SK-N-SH (cell line): Measurements from ENCODE around the gene PARVB. TPM values are rescaled to one million over a fixed set of nuclear protein-coding genes. Genes with fewer than 3 reads are reported as not detected.

Experiments
- CTCF ChIA-PET: fragments of 300-600, 350-600 bp; formaldehyde crosslinking; extraction: SDS; loops from one replicate; lab custom pipeline; 2021; lab: Yijun Ruan, JAX
- POLR2A ChIA-PET: fragments of 350-600 bp; sonication (Branson Sonifier 250); formaldehyde crosslinking; extraction: SDS; loops from one replicate; lab custom pipeline; 2020; ENCODE audit warnings: antibody characterized with exemption, inconsistent platforms; lab: Yijun Ruan, JAX
- DNase-seq: peaks from one replicate; pipeline ENCODE4 v3.0.0; 2012
- H2AFZ ChIP-seq: fragments of 200-600 bp; sonication (generic); 2 replicates; pipeline ENCODE4 v1.8.1; 2016; ENCODE audit warnings: antibody characterized with exemption, mild to moderate bottlenecking, low read depth
- H3F3A ChIP-seq: fragments of 200-600 bp; sonication (generic); replicated peaks from 2 replicates; pipeline ENCODE3; 2016; ENCODE audit warnings: antibody characterized with exemption, mild to moderate bottlenecking; ENCODE audit not compliant: insufficient read depth
- H3K27ac ChIP-seq, 2 experiments: fragments of 200-500 bp in 1 of 2; fragments of 200-600 bp in 1 of 2; sonication (Bioruptor generic) in 1 of 2; sonication (generic), shearing (Covaris generic) in 1 of 2; 2 replicates each; pipeline versions ENCODE4 v1.5.1 to v1.6.1; 2014 to 2016; ENCODE audit warnings: low read depth in 2 of 2, inconsistent platforms in 1 of 2, low read length in 1 of 2, mild to moderate bottlenecking in 1 of 2, mixed read lengths in 1 of 2
- H3K27me3 ChIP-seq: fragments of 200-600 bp; sonication (generic), shearing (Covaris generic); 2 replicates; pipeline ENCODE4 v1.6.1; 2016; ENCODE audit warnings: mixed run types; ENCODE audit not compliant: insufficient read depth
- H3K36me3 ChIP-seq, 2 experiments: fragments of 200-500 bp in 1 of 2; fragments of 200-600 bp in 1 of 2; sonication (Bioruptor generic) in 1 of 2; sonication (generic) in 1 of 2; replicated peaks in 1 of 2; 2 replicates each; pipeline versions ENCODE3 to v1.5.1; 2014 to 2016; ENCODE audit warnings: low read length in 1 of 2, mild to moderate bottlenecking in 1 of 2; ENCODE audit not compliant: insufficient read depth in 2 of 2, control insufficient read depth in 1 of 2
- H3K4me1 ChIP-seq, 2 experiments: fragments of 200-500 bp in 1 of 2; fragments of 200-600 bp in 1 of 2; sonication (Bioruptor generic) in 1 of 2; sonication (generic), shearing (Covaris generic) in 1 of 2; 2 replicates each; pipeline versions ENCODE4 v1.5.1 to v1.6.1; 2014 to 2016; ENCODE audit warnings: low read depth in 1 of 2, low read length in 1 of 2, mixed run types in 1 of 2; ENCODE audit not compliant: insufficient read depth in 2 of 2, control insufficient read depth in 1 of 2
- H3K4me2 ChIP-seq: fragments of 200-600 bp; sonication (generic), shearing (Covaris generic); 2 replicates; pipeline ENCODE4 v1.6.1; 2017; ENCODE audit warnings: mixed run types
- H3K4me3 ChIP-seq, 2 experiments: fragments of 200-500 bp in 1 of 2; fragments of 200-600 bp in 1 of 2; sonication (Bioruptor generic) in 1 of 2; sonication (generic), shearing (Covaris generic) in 1 of 2; 2 replicates each; pipeline versions ENCODE4 v1.5.1 to v1.8.1; 2014 to 2016; ENCODE audit warnings: low read depth in 2 of 2, inconsistent platforms in 1 of 2, low read length in 1 of 2, mild to moderate bottlenecking in 1 of 2, mixed read lengths in 1 of 2, moderate library complexity in 1 of 2
- H3K79me2 ChIP-seq: fragments of 200-600 bp; sonication (generic); 2 replicates; pipeline ENCODE4 v1.8.1; 2017; ENCODE audit warnings: mild to moderate bottlenecking; ENCODE audit not compliant: insufficient read depth
- H3K9ac ChIP-seq: fragments of 200-600 bp; sonication (generic); 2 replicates; pipeline ENCODE4 v1.6.1; 2017; ENCODE audit warnings: mixed run types
- H3K9me2 ChIP-seq: fragments of 200-600 bp; sonication (generic); 2 replicates; pipeline ENCODE4 v1.6.1; 2017; ENCODE audit warnings: mixed run types
- H3K9me3 ChIP-seq: fragments of 200-600 bp; sonication (generic); 2 replicates; pipeline ENCODE4 v1.6.1; 2017; ENCODE audit warnings: mixed run types, mild to moderate bottlenecking, moderate library complexity
- H4K20me1 ChIP-seq: fragments of 200-600 bp; sonication (generic); 2 replicates; pipeline ENCODE4 v1.6.1; 2017; ENCODE audit warnings: mild to moderate bottlenecking, mixed run types; ENCODE audit not compliant: insufficient read depth
- EZH2phosphoT487 ChIP-seq: fragments of 200-600 bp; sonication (generic); IDR thresholded peaks from 2 replicates; pipeline ENCODE4 v1.6.1; 2017; ENCODE audit warnings: low read depth, mixed run types, mild to moderate bottlenecking, antibody characterized with exemption, moderate library complexity, borderline replicate concordance
- FOXM1 ChIP-seq: IDR thresholded peaks from 2 replicates; pipeline ENCODE4 v1.4.0; 2012; ENCODE audit warnings: low read depth, mild to moderate bottlenecking
- MXI1 ChIP-seq: IDR thresholded peaks from 2 replicates; pipeline ENCODE4 v1.6.1; 2012; ENCODE audit warnings: mild to moderate bottlenecking, low read depth, low read length, improper control_type of control experiment
- RCOR1 ChIP-seq: fragments of 150-350 bp; IDR thresholded peaks from 2 replicates; pipeline ENCODE4 v1.6.1; 2017; ENCODE audit warnings: antibody characterized with exemption, low read length
- REST ChIP-seq: IDR thresholded peaks from 2 replicates; pipeline ENCODE4 v1.6.1; 2012; ENCODE audit warnings: mild to moderate bottlenecking, low read depth, low read length, moderate library complexity
- SIN3A ChIP-seq: IDR thresholded peaks from 2 replicates; pipeline ENCODE4 v1.6.1; 2012; ENCODE audit warnings: low read depth, mild to moderate bottlenecking, low read length, moderate library complexity, borderline replicate concordance
- TCF12 ChIP-seq: IDR thresholded peaks from 2 replicates; pipeline ENCODE4 v1.4.0; 2012
- YY1 ChIP-seq: IDR thresholded peaks from 2 replicates; pipeline ENCODE4 v1.4.0; 2012; ENCODE audit warnings: low read depth, mild to moderate bottlenecking
- WGBS: methylation state at CpG from one replicate; pipeline ENCODE4 v1.1.6; 2017; ENCODE audit warnings: low lambda C conversion rate; 5-methylcytosine and 5-hydroxymethylcytosine counted together
- polyA plus RNA-seq, 3 experiments: library from polyadenylated mRNA; depleted of rRNA; stranded (reverse); fragments of >200 nt; gene quantifications; 2 replicates each; pipeline ENCODE4 v1.2.3, GENCODE V29; 2012
- TF ChIP-seq, protein P1 (sequence below): fragments of 150-350 bp; IDR thresholded peaks from 2 replicates; pipeline ENCODE4 v1.6.1; 2017; ENCODE audit warnings: antibody characterized with exemption, low read length, low read depth, borderline replicate concordance
- TF ChIP-seq, protein P2 (sequence below): fragments of 200-600 bp; sonication (generic); IDR thresholded peaks from 2 replicates; pipeline ENCODE4 v1.6.1; 2017; ENCODE audit warnings: antibody characterized with exemption, mild to moderate bottlenecking, moderate library complexity
- TF ChIP-seq, protein P3 (sequence below): IDR thresholded peaks from 2 replicates; pipeline ENCODE4 v1.4.0; 2012; ENCODE audit warnings: low read depth, borderline replicate concordance

PARVB gene
- polyA plus RNA-seq, 1 of the 3 experiments (the other 2 are of a cell fraction) = 87.8 TPM

DNA sequence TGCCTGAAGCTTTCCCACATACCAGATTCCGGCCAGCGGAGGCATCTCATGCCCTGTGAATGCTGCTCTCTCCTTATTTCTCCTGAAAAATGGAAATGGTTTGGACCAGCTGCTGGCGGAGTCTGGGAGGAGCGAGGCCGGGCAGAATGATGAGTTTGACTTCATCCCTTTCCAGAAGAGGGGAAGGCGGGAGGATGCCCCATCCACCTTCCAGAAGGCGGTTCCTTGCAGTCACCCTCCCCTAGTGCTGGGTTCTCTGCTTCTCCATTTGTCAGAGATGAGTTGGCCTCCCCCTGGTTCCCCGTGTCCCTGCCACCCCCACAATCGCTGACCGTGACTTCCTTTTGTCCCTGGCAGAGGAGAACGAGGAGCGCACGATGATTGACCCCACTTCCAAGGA is 75.6 kb downstream of the PARVB start:
- no peak for DNase-seq
- Histone ChIP-seq H3K4me3 (no peak overlapping the region), H3K9ac (no peak overlapping the region), H3K36me3 (no peaks in the 10 kb centered on the region), H3K9me3 (no peaks in the 10 kb centered on the region), H3K4me1 (no peaks in the 10 kb centered on the region), H3K27ac (no peak overlapping the region), H3K4me2 (no peak overlapping the region), H3K27me3 (no peaks in the 10 kb centered on the region), H4K20me1 (no peaks in the 10 kb centered on the region), H3K9me2 (no peaks in the 10 kb centered on the region), H3K79me2 (no peaks in the 10 kb centered on the region), H3F3A (no peaks in the 10 kb centered on the region), H2AFZ (no peak overlapping the region)
- POLR2A ChIA-PET = no interaction called here
- 96% methylated on average over 13 of the region's 13 CpGs for WGBS
- CTCF ChIA-PET = interaction anchor here (1.2 to 2.2 kb wide), 2 partner anchors 14 to 19 kb away, joined by 5 to 7 read pairs; no protein-coding TSS in a partner anchor
- no peak for TF ChIP-seq RCOR1
- no peak for TF ChIP-seq SIN3A
- TF ChIP-seq, protein P1, sequence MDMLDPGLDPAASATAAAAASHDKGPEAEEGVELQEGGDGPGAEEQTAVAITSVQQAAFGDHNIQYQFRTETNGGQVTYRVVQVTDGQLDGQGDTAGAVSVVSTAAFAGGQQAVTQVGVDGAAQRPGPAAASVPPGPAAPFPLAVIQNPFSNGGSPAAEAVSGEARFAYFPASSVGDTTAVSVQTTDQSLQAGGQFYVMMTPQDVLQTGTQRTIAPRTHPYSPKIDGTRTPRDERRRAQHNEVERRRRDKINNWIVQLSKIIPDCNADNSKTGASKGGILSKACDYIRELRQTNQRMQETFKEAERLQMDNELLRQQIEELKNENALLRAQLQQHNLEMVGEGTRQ = no peak
- TF ChIP-seq YY1 = no peak
- TF ChIP-seq, protein P2, sequence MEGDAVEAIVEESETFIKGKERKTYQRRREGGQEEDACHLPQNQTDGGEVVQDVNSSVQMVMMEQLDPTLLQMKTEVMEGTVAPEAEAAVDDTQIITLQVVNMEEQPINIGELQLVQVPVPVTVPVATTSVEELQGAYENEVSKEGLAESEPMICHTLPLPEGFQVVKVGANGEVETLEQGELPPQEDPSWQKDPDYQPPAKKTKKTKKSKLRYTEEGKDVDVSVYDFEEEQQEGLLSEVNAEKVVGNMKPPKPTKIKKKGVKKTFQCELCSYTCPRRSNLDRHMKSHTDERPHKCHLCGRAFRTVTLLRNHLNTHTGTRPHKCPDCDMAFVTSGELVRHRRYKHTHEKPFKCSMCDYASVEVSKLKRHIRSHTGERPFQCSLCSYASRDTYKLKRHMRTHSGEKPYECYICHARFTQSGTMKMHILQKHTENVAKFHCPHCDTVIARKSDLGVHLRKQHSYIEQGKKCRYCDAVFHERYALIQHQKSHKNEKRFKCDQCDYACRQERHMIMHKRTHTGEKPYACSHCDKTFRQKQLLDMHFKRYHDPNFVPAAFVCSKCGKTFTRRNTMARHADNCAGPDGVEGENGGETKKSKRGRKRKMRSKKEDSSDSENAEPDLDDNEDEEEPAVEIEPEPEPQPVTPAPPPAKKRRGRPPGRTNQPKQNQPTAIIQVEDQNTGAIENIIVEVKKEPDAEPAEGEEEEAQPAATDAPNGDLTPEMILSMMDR = no peak
- no peak for TF ChIP-seq REST
- no peak for TF ChIP-seq EZH2phosphoT487
- TF ChIP-seq, protein P3, sequence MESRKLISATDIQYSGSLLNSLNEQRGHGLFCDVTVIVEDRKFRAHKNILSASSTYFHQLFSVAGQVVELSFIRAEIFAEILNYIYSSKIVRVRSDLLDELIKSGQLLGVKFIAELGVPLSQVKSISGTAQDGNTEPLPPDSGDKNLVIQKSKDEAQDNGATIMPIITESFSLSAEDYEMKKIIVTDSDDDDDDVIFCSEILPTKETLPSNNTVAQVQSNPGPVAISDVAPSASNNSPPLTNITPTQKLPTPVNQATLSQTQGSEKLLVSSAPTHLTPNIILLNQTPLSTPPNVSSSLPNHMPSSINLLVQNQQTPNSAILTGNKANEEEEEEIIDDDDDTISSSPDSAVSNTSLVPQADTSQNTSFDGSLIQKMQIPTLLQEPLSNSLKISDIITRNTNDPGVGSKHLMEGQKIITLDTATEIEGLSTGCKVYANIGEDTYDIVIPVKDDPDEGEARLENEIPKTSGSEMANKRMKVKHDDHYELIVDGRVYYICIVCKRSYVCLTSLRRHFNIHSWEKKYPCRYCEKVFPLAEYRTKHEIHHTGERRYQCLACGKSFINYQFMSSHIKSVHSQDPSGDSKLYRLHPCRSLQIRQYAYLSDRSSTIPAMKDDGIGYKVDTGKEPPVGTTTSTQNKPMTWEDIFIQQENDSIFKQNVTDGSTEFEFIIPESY = no peak
- no peak for TF ChIP-seq MXI1
- TF ChIP-seq TCF12 = no peak
- TF ChIP-seq FOXM1 = no peak
